GM19240 (cell line): Measurements from ENCODE around the gene TMEM236.

ENCODE experiments used
- DNase-seq: peaks from one replicate; pipeline ENCODE4 v3.0.0; 2011; ENCODE audit warnings: low spot score; ENCODE audit not compliant: insufficient read length

Gene TMEM236

DNA sequence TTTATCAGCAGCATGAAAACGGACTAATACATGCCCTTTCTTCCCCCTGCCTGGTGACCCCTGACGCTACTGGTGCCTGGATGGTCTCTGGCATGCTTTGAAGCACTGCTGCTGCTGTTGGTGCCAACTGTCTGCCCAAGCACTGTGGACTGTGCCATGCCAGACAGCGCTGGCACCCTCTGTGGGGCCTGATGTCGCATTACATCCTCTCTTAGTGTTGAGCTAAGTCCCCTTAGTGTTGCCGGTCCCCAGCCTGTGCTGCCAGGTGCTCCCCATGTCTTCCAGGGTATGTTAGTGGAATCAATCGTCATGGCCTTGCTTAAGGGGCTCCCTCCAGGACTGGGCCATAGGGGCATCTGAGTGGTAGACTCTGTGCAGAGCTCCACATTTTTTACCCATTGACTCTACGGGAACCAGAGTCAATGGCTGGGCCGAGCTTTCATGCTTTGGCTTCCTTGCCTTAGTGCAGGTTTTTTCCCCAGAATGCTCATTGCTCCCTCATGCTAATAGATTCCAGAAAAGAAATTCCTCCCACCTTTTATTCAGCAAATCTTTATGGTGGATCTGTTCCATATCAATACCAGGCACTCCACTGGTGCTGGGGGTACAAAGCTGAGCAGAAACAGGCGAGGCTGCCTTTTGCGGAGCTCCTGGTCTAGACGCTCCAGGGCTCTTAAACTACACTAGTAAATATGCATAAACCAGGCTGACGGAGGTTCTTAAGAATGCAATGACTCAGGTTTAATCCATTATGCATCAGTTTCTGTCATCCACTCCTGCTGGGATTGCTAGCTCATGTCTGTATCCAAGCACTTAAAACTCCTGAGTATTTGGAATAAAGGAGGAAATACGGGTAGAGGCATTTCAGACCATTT, 35.3 kb downstream of the TMEM236 start:
- no peak for DNase-seq

DNA sequence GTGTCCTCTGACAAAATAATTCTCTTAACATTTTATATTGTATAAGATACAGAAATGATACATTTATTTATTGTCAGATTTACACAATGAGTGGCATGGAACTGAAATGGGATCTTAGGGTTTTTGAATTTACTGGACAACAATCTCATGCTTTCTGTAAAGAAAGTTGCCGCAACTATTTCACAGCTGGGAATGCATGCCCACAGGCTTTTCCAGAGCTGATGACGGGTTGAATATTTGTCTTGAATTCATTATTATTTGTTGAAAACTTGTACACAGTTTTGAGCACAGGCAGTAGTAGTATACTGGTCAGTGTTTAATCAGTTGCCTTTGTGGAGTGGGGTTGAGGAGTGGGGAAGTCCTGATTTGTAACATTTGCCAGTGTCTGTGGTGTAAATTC, 36.6 kb downstream of the TMEM236 start:
- no peak for DNase-seq

DNA sequence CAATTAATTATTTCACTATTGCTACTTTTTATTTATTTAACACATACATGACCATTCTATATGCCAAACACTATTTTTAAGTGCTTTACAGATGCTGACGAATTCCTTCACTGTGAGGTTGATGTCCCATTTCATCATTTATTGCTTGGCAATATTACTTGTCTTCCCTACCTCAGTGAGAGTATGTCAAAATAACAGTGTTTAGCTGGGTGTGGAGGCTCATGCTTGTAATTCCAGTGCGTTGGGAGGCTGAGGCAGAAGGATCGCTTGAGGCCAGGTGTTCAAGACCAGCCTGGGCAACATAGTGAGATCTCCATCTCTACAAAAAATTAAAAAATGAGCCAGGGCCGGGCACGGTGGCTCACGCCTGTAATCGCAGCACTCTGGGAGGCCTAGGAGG, 37.4 kb downstream of the TMEM236 start:
- no peak for DNase-seq

DNA sequence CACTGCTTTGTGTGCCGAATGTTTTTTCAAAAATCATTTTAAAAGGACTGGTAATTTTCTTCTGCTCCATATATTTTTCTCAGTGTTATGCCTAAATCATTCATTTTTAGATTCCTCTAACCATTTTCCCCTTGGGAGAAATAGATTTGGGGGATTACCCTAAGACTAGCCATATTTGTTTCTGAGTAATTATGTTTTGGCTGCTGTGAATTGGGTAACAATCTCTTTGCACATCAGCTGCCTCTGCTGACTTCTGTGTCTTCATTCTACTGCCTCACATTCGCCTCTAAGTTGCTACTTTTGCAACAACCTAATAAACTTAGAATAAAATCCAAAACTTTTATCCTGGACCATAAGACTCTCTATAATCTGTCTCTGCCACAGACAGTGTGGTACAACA, 38.6 kb downstream of the TMEM236 start:
- DNase-seq, result no peak

GRCh38 chr10:17792991-17793390, 41.0 kb downstream of the TMEM236 start:
- no peak for DNase-seq

DNA sequence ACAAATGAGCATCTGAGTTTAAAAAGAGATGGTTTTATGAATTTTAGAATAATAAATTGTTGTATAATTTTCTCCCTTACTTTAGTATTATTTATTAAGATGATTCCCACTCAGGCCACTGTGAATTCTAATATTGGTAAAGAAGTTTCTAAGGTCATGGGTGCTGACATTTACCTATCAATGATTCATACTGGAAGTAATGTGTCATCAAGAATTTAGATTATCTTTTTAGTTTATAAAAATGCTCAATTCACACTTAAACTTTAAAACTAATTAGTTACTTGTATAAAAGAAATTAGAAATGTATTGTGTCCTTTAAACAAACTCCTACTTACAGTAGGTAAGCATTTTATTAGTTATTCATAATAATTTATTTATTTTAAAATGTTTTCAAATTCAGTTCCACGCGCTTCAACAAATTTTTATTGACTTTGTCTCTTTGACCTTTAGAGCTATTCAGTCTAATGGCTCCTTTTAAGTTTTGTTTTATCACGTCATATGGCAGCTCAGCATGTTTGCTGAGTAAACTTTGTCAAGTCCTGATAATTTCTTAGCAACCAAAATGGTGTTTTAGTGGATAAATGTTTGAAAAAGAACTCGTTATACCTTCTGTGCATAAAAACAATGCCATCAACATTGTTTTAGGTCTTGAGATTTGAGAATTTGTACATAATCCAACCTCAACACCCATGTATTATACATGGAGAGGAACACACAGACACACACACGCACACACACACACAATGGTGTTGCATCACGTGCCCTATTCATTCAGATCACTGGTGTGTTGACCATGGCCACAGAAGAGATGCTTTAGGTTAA, 42.0 kb downstream of the TMEM236 start:
- DNase-seq, result no peak

DNA sequence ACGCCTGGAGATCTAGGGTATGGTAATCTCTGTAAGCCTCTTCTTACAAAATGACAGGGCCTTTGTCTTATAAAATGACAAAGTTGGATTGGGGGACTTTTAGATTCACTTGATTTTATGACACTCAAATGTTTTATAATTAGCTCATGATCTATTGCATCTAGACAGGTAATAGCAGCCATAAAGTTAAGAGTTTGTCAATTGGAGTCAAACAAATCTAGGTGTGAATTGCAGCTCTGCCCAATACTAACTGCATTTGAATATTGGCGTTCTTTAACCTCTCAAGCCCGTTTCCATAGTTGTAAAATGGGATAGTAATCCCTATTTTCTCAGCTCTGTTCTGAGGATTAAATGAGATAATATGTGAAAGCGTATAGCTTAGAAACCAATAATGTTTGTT, 43.1 kb downstream of the TMEM236 start:
- DNase-seq, result no peak

DNA sequence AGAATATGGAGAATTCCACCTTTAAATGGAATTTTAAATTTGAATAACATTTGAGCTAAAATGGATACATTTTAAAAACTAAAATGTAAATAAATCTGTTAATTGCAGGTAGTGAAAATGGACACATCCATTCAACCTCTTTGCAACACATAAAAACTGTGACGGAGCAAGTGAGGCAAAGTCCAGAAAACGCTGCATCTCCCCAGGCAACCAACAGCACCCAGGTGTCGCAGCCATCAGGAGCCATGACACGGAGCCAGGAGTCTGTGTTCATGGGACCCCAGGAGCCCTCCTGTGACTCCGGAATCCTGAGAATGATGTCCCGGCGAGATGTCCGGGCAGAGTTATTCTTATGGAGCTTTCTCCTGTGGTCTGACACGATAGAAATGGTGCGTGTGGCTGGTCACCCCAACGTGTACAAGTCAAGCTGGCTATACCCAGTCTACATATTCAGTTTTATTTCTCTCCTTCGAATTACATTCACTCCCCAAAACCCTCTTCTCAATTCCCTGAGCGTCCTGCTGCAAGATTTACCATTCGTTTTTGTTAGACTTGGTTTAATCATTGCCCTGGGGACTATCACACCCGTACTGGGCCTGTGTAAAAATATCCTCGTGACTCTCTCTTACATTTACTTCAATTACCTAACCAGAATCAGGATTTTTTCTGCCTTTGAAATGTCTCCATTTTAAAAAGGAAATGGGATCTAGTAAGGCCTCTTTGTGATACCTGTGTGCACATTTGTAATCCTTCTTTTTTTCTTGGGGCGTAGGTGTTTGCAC, 44.0 kb downstream of the TMEM236 start:
- DNase-seq, result no peak

DNA sequence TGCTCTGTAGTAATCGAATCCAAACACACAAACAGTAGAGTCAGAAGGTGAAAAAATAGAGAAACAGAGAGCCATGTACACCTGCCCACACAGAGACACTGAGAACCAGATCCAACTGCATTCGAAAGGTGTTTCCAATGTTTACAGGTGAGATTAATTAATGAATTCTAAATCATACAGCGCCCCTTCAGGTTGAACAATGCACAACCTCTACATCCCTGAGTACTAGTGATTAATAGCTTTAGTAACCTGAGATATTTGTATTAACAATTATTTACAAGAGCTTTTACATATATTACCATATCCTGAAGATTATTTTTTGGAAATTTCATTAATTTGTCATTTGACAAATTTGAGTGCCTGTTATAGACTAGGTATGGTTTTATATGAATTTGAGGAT, 49.5 kb downstream of the TMEM236 start:
- DNase-seq, result no peak

- no peak for DNase-seq
Measured at GRCh38 chr10:17802350-17802749, 50.3 kb downstream of the TMEM236 start.

DNA sequence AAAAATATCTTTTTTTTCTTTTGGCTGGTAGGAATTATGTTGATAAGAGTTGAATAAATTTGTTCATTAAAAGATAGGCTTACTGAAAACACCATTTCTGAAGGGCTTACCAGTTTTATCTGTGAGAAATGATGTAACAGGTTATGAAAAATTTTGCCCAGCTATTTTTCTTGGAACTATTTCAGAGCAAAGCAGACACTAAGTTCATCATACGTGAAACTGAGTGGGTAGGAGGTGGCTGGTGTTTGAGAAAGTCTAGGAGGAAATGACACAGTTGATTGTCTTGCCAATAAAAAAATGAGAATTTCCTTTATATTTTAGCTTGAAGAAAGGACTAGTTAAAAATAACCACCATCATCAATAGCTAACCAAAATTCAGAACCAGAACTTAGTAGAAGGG, 51.0 kb downstream of the TMEM236 start:
- DNase-seq, result no peak

DNA sequence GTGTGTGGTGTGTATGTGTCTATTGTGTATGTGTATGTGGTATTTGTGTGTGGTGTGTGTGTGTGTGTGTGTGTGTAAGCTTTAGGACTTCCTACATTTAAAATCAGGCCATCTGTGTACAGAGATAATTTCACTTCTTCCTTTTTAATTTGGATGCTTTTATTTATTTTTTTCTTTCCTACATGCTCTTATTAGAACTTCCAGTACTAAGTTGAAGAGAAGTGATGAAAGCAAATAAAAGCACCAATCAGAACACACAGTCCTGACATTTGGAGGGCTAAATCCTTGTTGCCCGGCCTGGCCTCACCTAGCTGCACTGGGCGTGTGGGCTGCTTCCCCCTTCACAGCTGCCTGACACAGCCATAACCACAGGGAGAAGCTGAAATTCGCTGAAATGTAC, 53.3 kb downstream of the TMEM236 start:
- no peak for DNase-seq

DNA sequence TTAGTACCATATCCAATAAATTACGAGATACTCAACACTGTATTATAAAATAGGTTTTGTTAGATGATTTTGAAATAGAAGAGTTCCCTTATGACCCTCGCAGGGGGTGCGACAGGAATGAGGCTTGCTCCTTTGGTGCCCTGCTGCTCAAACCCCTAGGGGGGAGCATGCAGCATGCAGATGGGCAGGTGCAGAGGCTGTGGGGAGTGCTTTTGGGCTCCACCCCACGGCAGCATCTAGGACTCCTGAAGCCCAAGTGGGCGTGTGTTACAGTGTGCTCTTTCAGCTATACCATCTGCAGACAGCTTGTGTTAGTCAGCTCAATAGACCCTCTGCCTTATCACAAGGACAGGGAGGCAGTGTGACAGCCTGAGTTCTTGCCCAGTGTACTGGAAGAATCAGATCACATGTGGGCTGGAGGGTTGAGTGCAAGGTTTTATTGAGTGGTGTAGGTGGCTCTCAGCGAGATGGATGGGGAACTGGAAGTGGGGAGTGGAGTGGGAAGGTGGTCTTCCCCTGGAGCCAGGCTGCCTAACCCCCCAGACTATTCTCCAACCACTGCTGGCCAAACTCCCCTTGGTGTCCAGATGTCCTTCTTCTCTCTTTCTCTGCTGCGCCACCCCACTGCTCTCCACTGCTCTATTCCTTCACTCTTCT, 54.0 kb downstream of the TMEM236 start:
- no peak for DNase-seq

- DNase-seq, result no peak
Measured at GRCh38 chr10:17808971-17809841, 57.2 kb downstream of the TMEM236 start, which contains the start of gene MRC1. Gene MRC1, plus strand, starts transcription at chr10:17809348. Its CDS starts 118 bp downstream, at chr10:17809466.

DNA sequence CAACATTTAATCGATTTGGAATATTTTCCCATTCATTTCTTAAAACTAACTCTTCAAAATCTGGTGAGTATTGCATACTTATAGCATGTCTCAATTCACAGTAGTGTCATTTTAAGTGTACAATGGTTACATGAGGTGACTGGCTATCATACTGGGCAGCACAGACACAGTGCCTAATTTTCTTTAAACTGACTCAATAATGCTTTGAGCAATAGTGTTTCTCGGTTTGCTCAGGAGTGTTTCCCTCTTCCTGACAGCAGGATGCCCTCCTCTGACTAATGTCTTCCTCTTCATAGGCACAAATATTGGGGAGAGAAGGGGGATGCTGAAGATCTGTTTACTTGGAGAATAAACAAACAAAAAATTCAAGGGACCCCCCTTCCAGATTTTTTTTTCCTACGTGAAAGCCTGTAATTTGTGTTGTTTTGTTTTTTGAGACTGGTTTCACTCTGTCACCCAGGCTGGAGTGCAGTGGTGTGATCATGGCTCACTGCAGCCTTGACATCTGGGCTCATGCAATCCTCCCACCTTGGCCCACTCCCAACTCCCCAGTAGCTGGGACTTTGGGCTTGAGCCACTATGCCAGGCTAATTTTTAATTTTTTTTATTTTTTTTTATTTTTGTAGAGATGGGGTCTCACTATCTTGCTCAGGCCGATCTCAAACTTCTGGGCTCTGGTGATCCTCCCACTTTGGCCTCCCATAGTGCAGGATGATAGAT, 59.3 kb downstream of the TMEM236 start:
- DNase-seq, result no peak

DNA sequence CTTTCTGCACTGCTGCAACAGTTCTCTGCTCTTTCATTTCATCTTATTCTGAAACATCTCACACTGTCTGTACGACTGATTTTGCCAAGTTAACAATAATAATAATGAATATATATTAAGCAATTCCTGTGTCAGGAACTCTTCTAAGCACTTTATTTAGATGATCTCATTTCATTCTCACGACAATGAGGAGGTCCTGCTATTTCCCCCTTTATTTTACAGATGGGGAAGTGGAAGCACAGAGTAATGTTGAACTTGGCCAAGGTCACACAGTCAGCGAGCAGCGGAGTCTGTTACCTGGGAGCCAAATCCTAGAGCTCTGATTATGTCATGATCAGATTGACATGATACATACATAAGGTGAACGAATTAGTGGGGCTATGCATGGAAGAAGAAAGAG, 63.0 kb downstream of the TMEM236 start:
- DNase-seq, result no peak

- no peak for DNase-seq
Measured at GRCh38 chr10:17816199-17816598, 64.2 kb downstream of the TMEM236 start.

GRCh38 chr10:17817316-17817715, 65.3 kb downstream of the TMEM236 start:
- DNase-seq, result no peak

- no peak for DNase-seq
Measured at GRCh38 chr10:17817790-17818189, 65.8 kb downstream of the TMEM236 start.

GRCh38 chr10:17819836-17820235, 67.8 kb downstream of the TMEM236 start:
- DNase-seq, result no peak
